Measurements from ENCODE around the gene PRELID3B.
"Not testable (repeated sequence)": the region's sequence is repeated elsewhere in the genome, so short reads cannot be mapped to it uniquely, and the experiment has no call there.

The PRELID3B gene

GRCh38 chr20:59025086-59025485 lies 17.5 kb downstream of the PRELID3B start:
- no peak for DNase-seq

- no peak for DNase-seq
Observed at GRCh38 chr20:59024111-59024530, 18.5 kb downstream of the PRELID3B start.

- no peak for DNase-seq
Observed at GRCh38 chr20:59023616-59024015, 19.0 kb downstream of the PRELID3B start.

GRCh38 chr20:59022754-59023153 lies 19.8 kb downstream of the PRELID3B start:
- DNase-seq = no peak

- no peak for DNase-seq
Observed at GRCh38 chr20:59020938-59021551, 21.5 kb downstream of the PRELID3B start.

GRCh38 chr20:59019217-59019616 lies 23.4 kb downstream of the PRELID3B start, which contains the start of gene TUBB1:
Gene TUBB1, plus strand, starts transcription at chr20:59019429. Its CDS starts 94 bp downstream, at chr20:59019523.
- DNase-seq = no peak

GRCh38 chr20:59018817-59019216 lies 23.8 kb downstream of the PRELID3B start:
- no peak for DNase-seq

GRCh38 chr20:59017493-59018231 lies 24.9 kb downstream of the PRELID3B start:
- DNase-seq = no peak

GRCh38 chr20:59016795-59017492 lies 25.6 kb downstream of the PRELID3B start:
- DNase-seq = peak; percentile 48

GRCh38 chr20:59015812-59016711 lies 26.5 kb downstream of the PRELID3B start:
- DNase-seq = no peak

GRCh38 chr20:59015411-59015810 lies 27.2 kb downstream of the PRELID3B start:
- DNase-seq = no peak

- DNase-seq = no peak
Observed at GRCh38 chr20:59014680-59015389, 27.8 kb downstream of the PRELID3B start.

GRCh38 chr20:59013959-59014608 lies 28.5 kb downstream of the PRELID3B start:
- DNase-seq = peak; percentile 27

- no peak for DNase-seq
Observed at GRCh38 chr20:59013031-59013951, 29.3 kb downstream of the PRELID3B start.

GRCh38 chr20:59011874-59012157 lies 30.8 kb downstream of the PRELID3B start:
- not testable (repeated sequence) for DNase-seq

GRCh38 chr20:59010995-59011873 lies 31.4 kb downstream of the PRELID3B start:
- no peak for DNase-seq

GRCh38 chr20:59010321-59010994 lies 32.1 kb downstream of the PRELID3B start:
- DNase-seq = no peak

GRCh38 chr20:59008715-59009336 lies 33.8 kb downstream of the PRELID3B start:
- no peak for DNase-seq

Measured in CD4-positive, alpha-beta T cell treated with Interleukin-6 for 4 hours (primary cell).